Thyroid gland (tissue), 4 donors: Measurements from ENCODE around the gene EBF3.

ENCODE experiments used
- POLR2A ChIP-seq, 2 donors: fragments of 450-650 bp; IDR thresholded peaks; one replicate each; pipeline ENCODE4 v1.6.1; 2017; ENCODE audit warnings: antibody characterized with exemption in 2 of 2, mild to moderate bottlenecking in 2 of 2, moderate library complexity in 1 of 2
- TF ChIP-seq, protein P1 (sequence below), 6 experiments: fragments of 200-600 bp in 3 of 6; fragments of 450-650 bp in 3 of 6; sonication (generic) in 3 of 6; IDR thresholded peaks; one replicate each; pipeline ENCODE4 v1.5.1; 2016 to 2019; ENCODE audit warnings: antibody characterized with exemption in 6 of 6, mild to moderate bottlenecking in 2 of 6, inconsistent platforms in 1 of 6, moderate library complexity in 1 of 6

DNA sequence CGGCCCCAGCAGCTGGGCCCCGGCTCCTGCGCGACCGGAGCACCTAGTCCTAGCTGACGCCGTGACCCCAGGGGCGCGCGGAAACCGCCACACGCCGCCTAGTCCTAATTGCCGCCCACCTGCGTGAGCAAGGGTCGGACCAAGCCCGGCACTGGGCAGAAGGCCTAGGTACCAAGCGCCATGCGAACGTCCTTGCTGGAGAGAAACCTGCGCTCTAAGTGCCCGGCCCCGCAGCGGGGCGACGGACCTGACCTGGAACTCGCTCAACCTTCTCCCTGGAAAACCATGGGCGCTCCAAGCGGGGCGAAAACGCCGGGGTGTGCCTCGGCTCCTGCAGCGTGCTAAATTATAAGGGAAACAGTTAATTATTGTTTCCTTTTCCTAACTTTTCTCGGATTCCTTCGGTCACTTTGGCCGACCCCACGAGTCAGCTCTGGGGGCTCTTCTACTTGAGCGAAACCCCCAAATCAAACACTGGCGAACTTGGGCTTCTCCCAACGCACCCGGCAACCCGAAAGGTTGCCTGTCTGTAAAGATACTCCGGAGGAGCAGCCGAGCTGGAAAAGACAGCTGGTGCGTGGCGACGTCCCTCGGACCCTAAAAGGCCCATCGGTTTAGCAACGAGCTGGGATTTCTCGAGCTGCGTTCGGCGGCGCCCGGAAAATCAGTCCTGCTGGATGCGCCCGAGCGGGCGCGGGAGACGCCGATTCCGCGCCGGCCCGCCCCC is 5.3 kb upstream of the EBF3 start:
- TF ChIP-seq, protein P1, sequence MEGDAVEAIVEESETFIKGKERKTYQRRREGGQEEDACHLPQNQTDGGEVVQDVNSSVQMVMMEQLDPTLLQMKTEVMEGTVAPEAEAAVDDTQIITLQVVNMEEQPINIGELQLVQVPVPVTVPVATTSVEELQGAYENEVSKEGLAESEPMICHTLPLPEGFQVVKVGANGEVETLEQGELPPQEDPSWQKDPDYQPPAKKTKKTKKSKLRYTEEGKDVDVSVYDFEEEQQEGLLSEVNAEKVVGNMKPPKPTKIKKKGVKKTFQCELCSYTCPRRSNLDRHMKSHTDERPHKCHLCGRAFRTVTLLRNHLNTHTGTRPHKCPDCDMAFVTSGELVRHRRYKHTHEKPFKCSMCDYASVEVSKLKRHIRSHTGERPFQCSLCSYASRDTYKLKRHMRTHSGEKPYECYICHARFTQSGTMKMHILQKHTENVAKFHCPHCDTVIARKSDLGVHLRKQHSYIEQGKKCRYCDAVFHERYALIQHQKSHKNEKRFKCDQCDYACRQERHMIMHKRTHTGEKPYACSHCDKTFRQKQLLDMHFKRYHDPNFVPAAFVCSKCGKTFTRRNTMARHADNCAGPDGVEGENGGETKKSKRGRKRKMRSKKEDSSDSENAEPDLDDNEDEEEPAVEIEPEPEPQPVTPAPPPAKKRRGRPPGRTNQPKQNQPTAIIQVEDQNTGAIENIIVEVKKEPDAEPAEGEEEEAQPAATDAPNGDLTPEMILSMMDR (IDR thresholded peaks at IDR 0.05): no peak
- TF ChIP-seq POLR2A (IDR thresholded peaks at IDR 0.05): no peak
